Retinal pigment epithelial cell (primary cell): Measurements from ENCODE around the gene VGLL2.

Experiments used
- DNase-seq: peaks from one replicate; pipeline ENCODE4 v3.0.0-alpha.2; 2010; ENCODE audit warnings: low read depth
- H3K4me3 ChIP-seq: 2 replicates; pipeline ENCODE4 v1.5.1; 2011; ENCODE audit warnings: mild to moderate bottlenecking, low read length, control low read depth, moderate library complexity
- TF ChIP-seq, protein P1 (sequence below): conservative IDR thresholded peaks from 2 replicates; pipeline ENCODE4 v1.5.1; 2011; ENCODE audit warnings: low read depth, low read length, control low read depth, inconsistent platforms

Gene VGLL2

DNA sequence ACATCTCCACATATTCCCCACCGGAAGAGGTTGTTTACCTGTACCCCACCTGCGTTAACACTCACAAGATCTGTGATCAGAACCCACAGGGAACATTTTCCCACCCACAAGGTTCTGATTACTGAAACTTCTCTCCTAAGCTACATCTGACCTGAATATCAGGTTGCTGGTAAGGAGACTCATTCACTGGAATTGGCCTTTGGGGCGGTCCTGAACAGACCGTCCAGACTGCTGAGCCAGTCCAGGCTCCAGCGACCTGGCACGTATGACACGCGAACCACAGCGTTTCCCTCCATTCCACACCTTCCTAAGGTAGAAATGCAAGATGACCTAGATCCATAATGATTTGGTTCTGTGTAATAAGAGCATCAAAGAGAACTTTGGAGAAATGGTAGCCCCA lies 9.8 kb downstream of the VGLL2 start:
- DNase-seq: no peak
- H3K4me3 ChIP-seq: no peak overlapping the region
- TF ChIP-seq, protein P1, sequence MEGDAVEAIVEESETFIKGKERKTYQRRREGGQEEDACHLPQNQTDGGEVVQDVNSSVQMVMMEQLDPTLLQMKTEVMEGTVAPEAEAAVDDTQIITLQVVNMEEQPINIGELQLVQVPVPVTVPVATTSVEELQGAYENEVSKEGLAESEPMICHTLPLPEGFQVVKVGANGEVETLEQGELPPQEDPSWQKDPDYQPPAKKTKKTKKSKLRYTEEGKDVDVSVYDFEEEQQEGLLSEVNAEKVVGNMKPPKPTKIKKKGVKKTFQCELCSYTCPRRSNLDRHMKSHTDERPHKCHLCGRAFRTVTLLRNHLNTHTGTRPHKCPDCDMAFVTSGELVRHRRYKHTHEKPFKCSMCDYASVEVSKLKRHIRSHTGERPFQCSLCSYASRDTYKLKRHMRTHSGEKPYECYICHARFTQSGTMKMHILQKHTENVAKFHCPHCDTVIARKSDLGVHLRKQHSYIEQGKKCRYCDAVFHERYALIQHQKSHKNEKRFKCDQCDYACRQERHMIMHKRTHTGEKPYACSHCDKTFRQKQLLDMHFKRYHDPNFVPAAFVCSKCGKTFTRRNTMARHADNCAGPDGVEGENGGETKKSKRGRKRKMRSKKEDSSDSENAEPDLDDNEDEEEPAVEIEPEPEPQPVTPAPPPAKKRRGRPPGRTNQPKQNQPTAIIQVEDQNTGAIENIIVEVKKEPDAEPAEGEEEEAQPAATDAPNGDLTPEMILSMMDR: no peak

DNA sequence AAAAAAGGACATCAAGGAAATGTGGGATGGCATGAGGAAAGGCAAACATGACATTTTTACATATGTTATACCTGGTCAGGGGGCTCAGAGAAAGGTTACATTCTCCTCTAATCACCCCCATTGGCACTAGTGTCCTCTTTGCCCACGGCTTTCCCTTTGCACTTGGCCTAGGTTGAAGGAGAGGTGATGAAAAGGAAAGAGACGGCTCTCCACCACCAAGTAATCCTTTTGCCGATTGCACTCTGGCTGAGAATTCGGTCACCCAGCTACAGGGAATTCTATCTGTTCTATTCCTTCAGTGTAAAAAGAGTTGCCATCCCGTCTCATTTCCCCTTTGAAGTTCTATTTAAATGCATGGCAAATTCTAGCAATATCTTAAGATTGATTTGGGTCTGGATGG lies 10.4 kb downstream of the VGLL2 start:
- TF ChIP-seq, protein P1: no peak
- no peak for DNase-seq
- no peak overlapping the region for H3K4me3 ChIP-seq

DNA sequence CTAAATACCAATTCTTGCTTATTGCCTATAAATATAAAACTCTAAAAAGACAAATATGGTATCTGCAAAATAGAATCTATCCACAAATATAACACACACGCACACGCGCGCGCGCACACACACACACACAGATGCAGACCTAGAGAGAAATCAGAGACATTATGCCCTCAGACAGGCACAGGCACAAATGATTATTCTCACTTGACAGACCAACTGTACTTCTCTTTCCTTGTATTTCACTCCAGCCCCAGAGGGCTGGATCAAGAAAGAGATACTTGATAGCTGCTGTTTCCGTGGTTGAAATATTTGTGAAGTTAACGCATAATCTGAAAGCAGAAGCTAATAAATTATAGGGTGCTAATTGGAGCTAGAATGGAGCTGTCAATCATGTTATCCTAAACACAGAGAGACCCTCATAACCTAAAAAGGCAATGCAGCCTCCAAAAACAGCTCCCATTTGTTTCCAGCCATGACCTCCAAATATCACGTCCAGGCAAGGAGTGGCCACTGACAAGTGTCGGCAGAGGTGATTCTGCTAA lies 11.5 kb downstream of the VGLL2 start:
- TF ChIP-seq, protein P1: no peak
- H3K4me3 ChIP-seq: no peak overlapping the region
- DNase-seq: no peak

DNA sequence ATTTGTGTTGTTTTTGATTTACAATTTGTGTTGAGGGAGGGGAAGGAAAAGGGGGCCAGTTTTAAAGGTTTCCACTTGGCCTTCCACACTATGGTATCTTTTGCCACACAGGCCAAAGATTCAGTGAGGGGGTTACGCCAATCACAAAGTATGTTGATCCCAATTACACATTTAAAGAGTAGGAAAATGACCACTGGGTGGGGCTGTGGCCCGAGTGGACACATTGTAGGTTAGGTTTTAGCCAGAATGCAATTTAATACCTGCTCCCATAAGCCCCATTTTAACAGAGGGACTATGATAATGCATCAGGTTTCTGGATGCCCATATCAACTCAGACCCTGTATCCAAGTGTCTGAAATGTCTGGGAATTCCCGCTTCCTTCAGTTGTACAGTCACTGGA lies 15.6 kb downstream of the VGLL2 start:
- DNase-seq: no peak
- TF ChIP-seq, protein P1: peak; percentile 46
- no peak overlapping the region for H3K4me3 ChIP-seq

DNA sequence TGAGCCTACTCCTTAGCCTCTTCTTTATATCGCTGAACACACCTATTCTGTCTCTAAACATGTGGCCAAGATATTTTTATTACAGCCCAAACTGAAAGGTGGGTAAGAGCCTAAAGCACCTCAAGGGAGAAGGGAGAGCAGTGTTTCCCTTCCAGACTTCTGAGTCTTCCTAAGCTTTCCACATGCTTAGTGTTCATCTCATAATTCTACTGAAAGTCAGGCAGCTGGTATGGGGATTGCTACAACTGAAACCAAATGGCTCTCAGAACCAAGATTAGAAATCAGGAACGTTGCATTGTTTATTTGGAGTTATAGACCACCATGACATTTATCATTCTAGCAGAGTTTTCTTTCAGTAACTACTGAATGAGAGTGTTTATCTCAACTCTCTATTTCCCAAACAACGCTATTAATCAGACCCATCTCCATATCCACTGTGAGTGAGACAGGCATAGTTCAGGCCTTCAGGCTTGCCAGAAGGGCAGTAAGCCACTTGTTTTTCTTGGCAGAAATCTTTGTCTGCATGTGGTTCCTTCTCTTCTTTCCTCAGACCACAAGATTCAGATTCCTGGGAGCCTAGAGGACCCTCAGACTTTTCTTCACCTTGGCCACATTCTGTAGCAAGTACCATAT lies 22.8 kb downstream of the VGLL2 start:
- DNase-seq: no peak
- TF ChIP-seq, protein P1: no peak
- no peak overlapping the region for H3K4me3 ChIP-seq

DNA sequence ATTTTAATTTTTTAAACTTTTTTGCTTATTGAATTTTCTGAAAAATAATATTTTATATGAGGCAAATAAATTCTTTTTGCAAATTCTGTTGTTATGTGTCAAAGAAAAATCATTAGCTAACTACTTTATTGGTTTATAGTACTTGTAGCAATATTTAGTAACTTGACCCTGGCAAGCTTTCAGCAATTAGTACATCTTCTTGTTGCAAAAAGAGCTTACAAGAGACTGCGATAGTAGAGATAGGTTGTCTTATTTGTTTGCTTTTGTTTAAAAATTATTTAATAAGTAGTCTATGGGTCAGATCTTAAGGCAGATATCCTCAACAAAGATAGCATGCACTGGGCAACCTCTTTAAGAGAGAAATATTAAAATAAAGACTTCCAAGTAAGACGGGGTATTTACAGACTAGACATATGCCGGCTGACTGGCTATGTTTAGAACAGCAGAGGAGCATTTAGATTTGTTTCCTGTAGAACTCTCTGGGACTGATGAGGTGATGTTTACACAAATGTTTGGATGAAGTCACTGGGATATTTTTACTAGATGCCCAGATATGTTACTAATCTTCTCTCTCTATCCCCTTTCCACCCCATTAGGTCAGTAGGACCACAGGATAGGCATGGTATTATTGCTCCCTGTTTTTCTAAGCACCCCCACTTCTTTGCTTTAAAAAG lies 25.0 kb downstream of the VGLL2 start:
- H3K4me3 ChIP-seq: no peak overlapping the region
- TF ChIP-seq, protein P1: no peak
- no peak for DNase-seq

DNA sequence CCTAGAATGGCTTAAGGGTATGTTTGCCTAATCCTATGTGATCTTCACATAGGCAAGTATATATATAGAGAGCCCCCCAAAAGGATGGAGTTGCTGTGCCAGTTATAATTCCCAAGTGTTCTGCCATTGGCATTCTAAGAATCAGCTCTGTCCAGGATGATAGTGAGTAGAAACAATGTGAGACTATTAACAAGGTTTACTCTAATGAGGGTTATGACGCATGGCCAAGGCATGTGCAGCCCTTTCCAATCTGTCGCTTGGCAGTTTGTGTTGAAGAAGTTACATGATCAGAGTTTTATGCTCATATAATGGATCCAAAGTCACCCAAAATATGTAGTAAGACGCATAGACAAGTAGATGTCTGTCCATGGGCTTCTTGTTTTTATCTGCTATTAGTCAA lies 33.6 kb downstream of the VGLL2 start:
- TF ChIP-seq, protein P1: no peak
- no peak overlapping the region for H3K4me3 ChIP-seq
- DNase-seq: no peak
